DND-41 (cell line): ENCODE measurements around the gene PPP1R1B.

Experiments
- ATAC-seq: fragments of 200-7000 bp; cut with Tn5 transposase; 3 replicates; pipeline ENCODE4 v1.9.1; 2021; ENCODE audit warnings: low read depth; ENCODE audit not compliant: insufficient read depth
- DNase-seq: peaks from one replicate; pipeline ENCODE4 v3.0.0-alpha.2; 2020
- H2AFZ ChIP-seq: 2 replicates; pipeline ENCODE4 v1.6.0; 2012; ENCODE audit warnings: low read depth, low read length
- H3K27ac ChIP-seq: 2 replicates; pipeline ENCODE4 v1.5.1; 2012; ENCODE audit warnings: low read length, inconsistent platforms
- H3K27me3 ChIP-seq: fragments of 200-600 bp; sonication (generic); 2 replicates; pipeline ENCODE4 v1.6.0; 2012; ENCODE audit warnings: low read length, mild to moderate bottlenecking, inconsistent platforms; ENCODE audit not compliant: insufficient read depth, poor library complexity
- H3K36me3 ChIP-seq: 2 replicates; pipeline ENCODE4 v1.5.1; 2012; ENCODE audit warnings: low read length, inconsistent platforms; ENCODE audit not compliant: insufficient read depth
- H3K4me1 ChIP-seq: 2 replicates; pipeline ENCODE4 v1.5.1; 2012; ENCODE audit warnings: mild to moderate bottlenecking, low read length; ENCODE audit not compliant: insufficient read depth
- H3K4me2 ChIP-seq: 2 replicates; pipeline ENCODE4 v1.6.0; 2012; ENCODE audit warnings: mild to moderate bottlenecking, moderate library complexity, low read length, inconsistent platforms; ENCODE audit not compliant: insufficient read depth
- H3K4me3 ChIP-seq, 2 experiments: fragments of 200-600 bp in 1 of 2; shearing (Covaris generic) in 1 of 2; 2 replicates each; pipeline ENCODE4 v1.5.1; 2012 to 2016; ENCODE audit warnings: inconsistent platforms in 2 of 2, low read length in 2 of 2, mild to moderate bottlenecking in 2 of 2, low read depth in 1 of 2, moderate library complexity in 1 of 2
- H3K79me2 ChIP-seq: 2 replicates; pipeline ENCODE4 v1.6.0; 2012; ENCODE audit warnings: low read length, inconsistent platforms; ENCODE audit not compliant: insufficient read depth
- H3K9ac ChIP-seq: 2 replicates; pipeline ENCODE4 v1.6.0; 2012; ENCODE audit warnings: low read depth, mild to moderate bottlenecking, inconsistent platforms, low read length, moderate library complexity
- H3K9me3 ChIP-seq: 2 replicates; pipeline ENCODE4 v1.5.1; 2012; ENCODE audit warnings: low read length, moderate library complexity, mild to moderate bottlenecking, inconsistent platforms; ENCODE audit not compliant: insufficient read depth, severe bottlenecking
- H4K20me1 ChIP-seq: 2 replicates; pipeline ENCODE4 v1.6.0; 2012; ENCODE audit warnings: low read length; ENCODE audit not compliant: insufficient read depth
- CTCF ChIP-seq: IDR thresholded peaks from 2 replicates; pipeline ENCODE4 v1.5.1; 2012; ENCODE audit warnings: borderline replicate concordance, low read length, moderate library complexity, mild to moderate bottlenecking; ENCODE audit not compliant: poor library complexity, severe bottlenecking; ENCODE audit errors: extremely low read depth
- EZH2 ChIP-seq: IDR thresholded peaks from 3 replicates; pipeline ENCODE4 v1.6.1; 2012; ENCODE audit warnings: borderline replicate concordance, low read depth, mild to moderate bottlenecking, moderate library complexity, low read length, inconsistent platforms; ENCODE audit not compliant: severe bottlenecking

PPP1R1B gene

GRCh38 chr17:39605492-39606433 lies 21.0 kb upstream of the PPP1R1B start:
- Histone ChIP-seq H3K27ac (no peak overlapping the region), H3K9me3 (no peaks in the 10 kb centered on the region), H3K4me1 (no peaks in the 10 kb centered on the region), H3K9ac (no peak overlapping the region), H2AFZ (no peak overlapping the region), H3K27me3 (peaks cover 26% of the 10 kb centered on the region), H3K36me3 (no peaks in the 10 kb centered on the region), H3K4me3 (no peak overlapping the region), H3K79me2 (no peaks in the 10 kb centered on the region), H4K20me1 (peaks cover 9% of the 10 kb centered on the region; the same call in 1 of the 2 replicates), H3K4me2 (no peak overlapping the region)
- DNase-seq (no peak), ATAC-seq (no peak)
- TF ChIP-seq EZH2 = no peak
- no peak for TF ChIP-seq CTCF

- Histone ChIP-seq H3K4me3 (no peak overlapping the region), H3K4me2 (no peak overlapping the region), H3K36me3 (no peaks in the 10 kb centered on the region)
Observed at GRCh38 chr17:39606434-39607056, 20.2 kb upstream of the PPP1R1B start.

GRCh38 chr17:39607057-39607850 lies 19.5 kb upstream of the PPP1R1B start:
- no peak for DNase-seq
- no peak for ATAC-seq
- Histone ChIP-seq H4K20me1 (no peaks in the 10 kb centered on the region), H3K9me3 (no peaks in the 10 kb centered on the region), H3K4me2 (no peak overlapping the region), H3K36me3 (no peaks in the 10 kb centered on the region), H3K9ac (no peak overlapping the region), H3K27ac (no peak overlapping the region), H3K27me3 (peaks cover 11% of the 10 kb centered on the region), H3K4me3 (no peak overlapping the region), H3K79me2 (no peaks in the 10 kb centered on the region), H2AFZ (no peak overlapping the region), H3K4me1 (no peaks in the 10 kb centered on the region)
- TF ChIP-seq CTCF (no peak), EZH2 (no peak)

More at GRCh38 chr17:39606434-39607056, 20.2 kb upstream of the PPP1R1B start:
- H3K9me3 ChIP-seq = no peaks in the 10 kb centered on the region
- H3K4me1 ChIP-seq = no peaks in the 10 kb centered on the region
- H3K27ac ChIP-seq = no peak overlapping the region
- no peaks in the 10 kb centered on the region for H3K79me2 ChIP-seq
- TF ChIP-seq CTCF (no peak), EZH2 (no peak)
- DNase-seq = no peak
- H3K27me3 ChIP-seq = peaks cover 18% of the 10 kb centered on the region
- ATAC-seq = no peak
- H3K9ac ChIP-seq = no peak overlapping the region
- H2AFZ ChIP-seq = no peak overlapping the region
- H4K20me1 ChIP-seq = peaks cover 5% of the 10 kb centered on the region; the same call in 1 of the 2 replicates
